ENCODE measurements around the gene BMPR1A. TPM values are rescaled to one million over a fixed set of nuclear protein-coding genes. Genes with fewer than 3 reads are reported as not detected.

The BMPR1A gene
- total and polyA plus RNA-seq, 9 of the 15 experiments (the other 6 are each of a cell fraction or from before 2014, with no cell fraction given): 1.6 to 17.5 (median 9.1) TPM

GRCh38 chr10:86757113-86757972, 924 bp downstream of the BMPR1A start (continued):
- no peak for TF ChIP-seq NKRF (IDR thresholded peaks at IDR 0.05; ENCODE audit: borderline replicate concordance)
- TF ChIP-seq FOXM1 (IDR thresholded peaks at IDR 0.05; ENCODE audit: low read depth): no peak
- TF ChIP-seq FOXM1 (CRISPR knock-in tag; IDR thresholded peaks at IDR 0.05; ENCODE audit: low read depth): no peak
- no peak for TF ChIP-seq ARNT (IDR thresholded peaks at IDR 0.05)
- TF ChIP-seq EGR1 (conservative IDR thresholded peaks at IDR 0.05): 0 out of 2 replicates have a peak, but pooled peaks have one; percentile 16
- no peak for TF ChIP-seq NEUROD1 (IDR thresholded peaks at IDR 0.05; ENCODE audit: borderline replicate concordance, low read depth, low read length, partially characterized antibody)
- no peak for TF ChIP-seq ZNF212 (CRISPR knock-in tag; IDR thresholded peaks at IDR 0.05)
- TF ChIP-seq MAFK (IDR thresholded peaks at IDR 0.05; ENCODE audit: low read length): no peak

Data from K562 (cell line).